ENCODE data around the gene ARHGAP32.
A peak's percentile ranks its signal among the peaks of the same experiment; 100 is the strongest.

The ARHGAP32 gene

DNA sequence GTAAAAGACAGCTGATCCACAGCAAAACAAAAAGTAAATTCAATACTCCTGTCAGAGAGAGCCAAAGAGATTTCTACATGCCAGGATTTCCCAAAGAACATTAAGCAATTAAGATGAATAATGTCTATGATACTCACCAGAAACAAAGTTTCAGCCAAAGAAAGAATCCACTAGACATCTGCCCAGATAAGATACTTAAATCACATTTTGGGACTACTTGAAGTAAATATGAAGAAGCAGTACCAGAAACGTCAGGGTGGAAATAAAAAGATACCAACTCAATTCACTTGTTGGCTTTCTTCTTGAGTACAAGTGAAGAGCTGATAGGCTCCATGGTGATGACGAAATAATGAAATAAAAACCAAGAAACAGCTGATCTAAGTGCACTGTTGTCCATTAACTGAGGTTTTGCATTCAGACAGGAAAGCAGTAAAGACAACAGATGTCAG, 31.6 kb upstream of the ARHGAP32 start:
- no peaks in the 10 kb centered on the region for H3K36me3 ChIP-seq (ENCODE audit: control insufficient read depth in 5 of 5, insufficient read depth in 5 of 5, low read length in 5 of 5)
- peak overlapping the region; percentile 31 for H3K27ac ChIP-seq (ENCODE audit: low read depth, low read length)
- no peak overlapping the region for H3K4me3 ChIP-seq (ENCODE audit: low read depth in 1 of 5, low read length in 5 of 5)
- peaks cover 0 to 24% (median 10%) of the 10 kb centered on the region in 5 donors for H3K4me1 ChIP-seq (ENCODE audit: control insufficient read depth in 5 of 5, insufficient read depth in 5 of 5, low read length in 5 of 5)
- H3K9me3 ChIP-seq (ENCODE audit: control insufficient read depth in 5 of 5, low read length in 5 of 5) = peaks cover 6 to 17% (median 11%) of the 10 kb centered on the region in 5 donors
- H3K27me3 ChIP-seq (ENCODE audit: control insufficient read depth in 5 of 5, insufficient read depth in 4 of 5, low read length in 5 of 5) = no peaks in the 10 kb centered on the region
- no peak overlapping the region for H3K9ac ChIP-seq (ENCODE audit: low read length in 5 of 5)

DNA sequence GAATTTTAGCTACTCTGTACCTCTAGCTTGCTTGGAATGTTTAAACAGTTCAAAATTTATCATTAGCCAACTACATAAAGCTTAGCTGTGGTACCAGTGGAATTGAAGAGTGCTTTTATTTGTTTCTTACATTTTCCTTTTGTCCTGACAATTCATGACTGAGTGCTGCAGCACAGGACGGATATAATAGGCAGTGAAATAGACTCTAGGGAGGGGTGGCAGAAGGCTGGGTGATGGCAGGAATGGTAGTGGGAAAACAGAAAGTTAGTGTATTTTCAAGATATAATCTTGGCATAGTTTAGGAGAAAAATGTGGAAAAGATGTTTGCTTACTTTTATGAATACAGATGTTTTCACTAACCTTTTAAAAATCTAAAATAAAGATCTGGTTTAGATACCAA, 31.1 kb upstream of the ARHGAP32 start:
- no peak overlapping the region for H3K9ac ChIP-seq (ENCODE audit: low read length in 5 of 5)
- H3K4me3 ChIP-seq (ENCODE audit: low read depth in 1 of 5, low read length in 5 of 5) = no peak overlapping the region
- peak overlapping the region; percentile 31 for H3K27ac ChIP-seq (ENCODE audit: low read depth, low read length)

DNA sequence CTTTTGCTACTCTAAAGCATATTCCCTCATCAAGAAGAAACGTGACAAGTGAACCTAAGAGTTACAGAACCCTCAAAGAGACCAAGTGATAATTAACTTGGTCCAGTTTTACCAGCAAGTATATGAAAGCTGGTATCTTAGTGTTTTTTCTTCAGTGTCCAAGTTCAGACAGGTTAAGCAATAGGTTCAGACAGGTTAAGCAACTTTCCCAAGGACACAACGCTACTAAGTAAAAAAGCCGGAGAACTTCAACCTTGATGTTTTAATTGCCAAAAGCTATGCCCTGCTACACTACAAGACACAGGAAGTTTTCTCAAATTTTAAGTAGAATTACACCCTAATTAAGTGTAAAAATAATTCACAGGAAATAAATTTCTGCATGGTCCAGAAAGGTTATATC, 30.0 kb upstream of the ARHGAP32 start:
- Histone ChIP-seq H3K9ac (ENCODE audit: low read length in 5 of 5) (no peak overlapping the region), H3K9me3 (ENCODE audit: control insufficient read depth in 5 of 5, low read length in 5 of 5) (peaks cover 6 to 15% (median 8%) of the 10 kb centered on the region in 5 donors), H3K4me3 (ENCODE audit: low read depth in 1 of 5, low read length in 5 of 5) (no peak overlapping the region), H3K27me3 (ENCODE audit: control insufficient read depth in 5 of 5, insufficient read depth in 4 of 5, low read length in 5 of 5) (no peaks in the 10 kb centered on the region), H3K27ac (ENCODE audit: low read depth, low read length) (no peak overlapping the region), H3K4me1 (ENCODE audit: control insufficient read depth in 5 of 5, insufficient read depth in 5 of 5, low read length in 5 of 5) (peaks cover 0 to 24% (median 10%) of the 10 kb centered on the region in 5 donors), H3K36me3 (ENCODE audit: control insufficient read depth in 5 of 5, insufficient read depth in 5 of 5, low read length in 5 of 5) (no peaks in the 10 kb centered on the region)

More for the DNA sequence above, 31.1 kb upstream of the ARHGAP32 start:
- H3K4me1 ChIP-seq (ENCODE audit: control insufficient read depth in 5 of 5, insufficient read depth in 5 of 5, low read length in 5 of 5) = peaks cover 0 to 24% (median 10%) of the 10 kb centered on the region in 5 donors
- peaks cover 6 to 17% (median 11%) of the 10 kb centered on the region in 5 donors for H3K9me3 ChIP-seq (ENCODE audit: control insufficient read depth in 5 of 5, low read length in 5 of 5)
- H3K27me3 ChIP-seq (ENCODE audit: control insufficient read depth in 5 of 5, insufficient read depth in 4 of 5, low read length in 5 of 5) = no peaks in the 10 kb centered on the region
- H3K36me3 ChIP-seq (ENCODE audit: control insufficient read depth in 5 of 5, insufficient read depth in 5 of 5, low read length in 5 of 5) = no peaks in the 10 kb centered on the region

DNA sequence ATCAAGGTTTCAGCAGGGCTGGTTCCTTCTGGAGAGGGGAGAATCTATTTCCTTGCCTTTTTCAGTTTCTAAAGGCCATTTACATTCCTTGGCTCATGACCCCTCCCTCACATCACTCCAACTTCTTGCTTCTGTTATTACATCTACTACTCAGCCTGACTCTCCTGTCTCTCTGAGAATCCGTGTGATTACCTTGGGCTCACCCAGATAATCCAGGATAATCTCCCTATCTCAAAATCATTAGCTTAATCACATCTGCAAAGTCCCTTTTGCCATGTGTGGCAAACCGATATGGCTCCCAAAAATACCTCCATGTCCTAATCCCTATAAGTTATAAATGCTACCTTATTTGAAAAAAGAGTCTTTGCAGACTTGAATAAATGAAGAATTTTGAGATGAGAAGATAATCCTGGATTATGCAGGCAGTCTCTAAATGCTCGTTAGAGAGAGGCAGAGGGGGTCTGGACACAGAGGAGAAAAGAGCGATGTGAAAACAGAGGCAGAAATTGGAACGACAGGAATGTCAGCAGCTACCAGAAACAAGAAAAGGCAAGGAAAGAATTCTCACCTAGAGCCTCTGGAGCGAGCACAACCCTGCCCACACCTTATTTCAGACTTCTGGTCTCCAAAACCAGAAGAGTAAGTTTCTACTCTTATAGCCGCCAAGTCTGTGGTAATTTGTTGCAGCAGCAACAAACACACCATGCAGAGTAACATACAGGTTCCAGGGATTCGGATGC, 23.6 kb upstream of the ARHGAP32 start:
- Histone ChIP-seq H3K9me3 (ENCODE audit: control insufficient read depth in 5 of 5, low read length in 5 of 5) (no peaks in the 10 kb centered on the region), H3K4me3 (ENCODE audit: low read depth in 1 of 5, low read length in 5 of 5) (no peak overlapping the region), H3K27ac (ENCODE audit: low read depth, low read length) (no peak overlapping the region), H3K4me1 (ENCODE audit: control insufficient read depth in 5 of 5, insufficient read depth in 5 of 5, low read length in 5 of 5) (no peaks in the 10 kb centered on the region), H3K36me3 (ENCODE audit: control insufficient read depth in 5 of 5, insufficient read depth in 5 of 5, low read length in 5 of 5) (no peaks in the 10 kb centered on the region), H3K9ac (ENCODE audit: low read length in 5 of 5) (no peak overlapping the region), H3K27me3 (ENCODE audit: control insufficient read depth in 5 of 5, insufficient read depth in 4 of 5, low read length in 5 of 5) (no peaks in the 10 kb centered on the region)

DNA sequence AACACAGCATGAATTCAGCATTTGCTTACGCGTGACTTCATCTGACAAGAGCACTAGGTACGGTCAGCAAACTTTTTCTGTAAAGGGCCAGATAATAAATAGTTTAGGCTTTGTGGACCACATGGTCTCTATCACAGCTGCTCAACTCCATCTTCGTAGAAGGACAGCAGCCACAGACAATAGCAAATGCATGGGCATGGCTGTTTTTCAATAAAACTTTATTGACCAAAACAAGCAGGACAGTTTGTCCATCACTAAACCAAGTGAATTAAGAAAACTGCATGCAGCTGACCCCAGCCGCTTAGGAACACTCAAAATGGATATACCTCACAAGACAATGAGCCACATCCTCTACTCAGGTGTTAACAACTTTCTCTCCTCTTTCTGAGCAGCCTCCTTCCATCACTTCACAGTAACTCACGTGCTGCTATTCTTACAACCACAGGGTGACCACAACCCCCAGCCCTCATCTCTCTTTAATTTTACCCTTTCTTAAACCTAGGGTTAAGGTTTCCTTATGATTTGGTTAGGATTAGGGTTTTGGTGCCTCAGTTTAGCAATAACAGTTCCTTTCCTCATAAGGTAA, 22.7 kb upstream of the ARHGAP32 start:
- Histone ChIP-seq H3K27me3 (ENCODE audit: control insufficient read depth in 5 of 5, insufficient read depth in 4 of 5, low read length in 5 of 5) (no peaks in the 10 kb centered on the region), H3K36me3 (ENCODE audit: control insufficient read depth in 5 of 5, insufficient read depth in 5 of 5, low read length in 5 of 5) (no peaks in the 10 kb centered on the region), H3K4me3 (ENCODE audit: low read depth in 1 of 5, low read length in 5 of 5) (no peak overlapping the region), H3K27ac (ENCODE audit: low read depth, low read length) (no peak overlapping the region), H3K9ac (ENCODE audit: low read length in 5 of 5) (no peak overlapping the region), H3K9me3 (ENCODE audit: control insufficient read depth in 5 of 5, low read length in 5 of 5) (no peaks in the 10 kb centered on the region), H3K4me1 (ENCODE audit: control insufficient read depth in 5 of 5, insufficient read depth in 5 of 5, low read length in 5 of 5) (peaks cover 0 to 4% (median 0%) of the 10 kb centered on the region in 5 donors)

DNA sequence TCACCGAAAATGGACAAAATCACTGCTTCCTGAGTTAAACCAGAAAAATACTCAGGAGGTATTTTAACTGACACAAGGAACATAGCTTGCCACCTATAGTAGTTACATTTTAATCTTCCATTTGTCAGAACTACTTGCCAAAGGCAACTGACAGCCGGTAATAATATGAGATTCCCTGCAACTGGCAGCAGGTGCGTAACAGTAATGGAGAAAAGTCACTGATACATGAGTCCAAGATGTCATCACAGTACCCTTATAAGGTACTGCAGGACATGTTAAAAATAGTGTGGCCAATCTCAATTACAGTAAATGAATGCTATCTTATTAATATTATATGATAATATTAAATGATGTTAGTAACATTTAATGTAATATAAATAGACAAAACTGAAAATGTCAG, 21.1 kb upstream of the ARHGAP32 start:
- Histone ChIP-seq H3K27me3 (ENCODE audit: control insufficient read depth in 5 of 5, insufficient read depth in 4 of 5, low read length in 5 of 5) (no peaks in the 10 kb centered on the region), H3K4me1 (ENCODE audit: control insufficient read depth in 5 of 5, insufficient read depth in 5 of 5, low read length in 5 of 5) (peaks cover 0 to 4% (median 0%) of the 10 kb centered on the region in 5 donors), H3K36me3 (ENCODE audit: control insufficient read depth in 5 of 5, insufficient read depth in 5 of 5, low read length in 5 of 5) (no peaks in the 10 kb centered on the region), H3K4me3 (ENCODE audit: low read depth in 1 of 5, low read length in 5 of 5) (no peak overlapping the region), H3K9me3 (ENCODE audit: control insufficient read depth in 5 of 5, low read length in 5 of 5) (no peaks in the 10 kb centered on the region), H3K27ac (ENCODE audit: low read depth, low read length) (no peak overlapping the region), H3K9ac (ENCODE audit: low read length in 5 of 5) (no peak overlapping the region)

DNA sequence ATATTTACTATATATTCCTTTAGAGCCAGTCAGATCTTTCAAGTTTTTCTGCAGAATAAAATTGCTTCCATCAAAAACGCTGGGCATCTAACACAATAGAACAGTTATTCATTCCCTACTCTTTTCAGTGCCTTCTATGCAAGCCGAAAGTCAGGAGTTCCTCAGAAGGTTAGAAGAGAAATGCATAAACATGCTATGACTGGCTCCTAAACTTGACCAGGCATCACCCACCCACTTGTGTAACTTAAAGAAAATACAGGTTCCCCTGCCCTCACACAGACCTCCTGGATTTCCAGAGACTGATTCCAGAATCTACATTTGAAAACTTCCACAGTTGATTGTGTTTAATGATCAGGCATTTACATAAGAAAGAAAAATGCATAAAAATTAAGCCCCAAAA, 19.3 kb upstream of the ARHGAP32 start:
- no peaks in the 10 kb centered on the region for H3K9me3 ChIP-seq (ENCODE audit: control insufficient read depth in 5 of 5, low read length in 5 of 5)
- no peak overlapping the region for H3K4me3 ChIP-seq (ENCODE audit: low read depth in 1 of 5, low read length in 5 of 5)
- peaks cover 0 to 4% (median 0%) of the 10 kb centered on the region in 5 donors for H3K4me1 ChIP-seq (ENCODE audit: control insufficient read depth in 5 of 5, insufficient read depth in 5 of 5, low read length in 5 of 5)
- H3K9ac ChIP-seq (ENCODE audit: low read length in 5 of 5) = no peak overlapping the region
- H3K36me3 ChIP-seq (ENCODE audit: control insufficient read depth in 5 of 5, insufficient read depth in 5 of 5, low read length in 5 of 5) = no peaks in the 10 kb centered on the region
- H3K27me3 ChIP-seq (ENCODE audit: control insufficient read depth in 5 of 5, insufficient read depth in 4 of 5, low read length in 5 of 5) = no peaks in the 10 kb centered on the region
- H3K27ac ChIP-seq (ENCODE audit: low read depth, low read length) = no peak overlapping the region

DNA sequence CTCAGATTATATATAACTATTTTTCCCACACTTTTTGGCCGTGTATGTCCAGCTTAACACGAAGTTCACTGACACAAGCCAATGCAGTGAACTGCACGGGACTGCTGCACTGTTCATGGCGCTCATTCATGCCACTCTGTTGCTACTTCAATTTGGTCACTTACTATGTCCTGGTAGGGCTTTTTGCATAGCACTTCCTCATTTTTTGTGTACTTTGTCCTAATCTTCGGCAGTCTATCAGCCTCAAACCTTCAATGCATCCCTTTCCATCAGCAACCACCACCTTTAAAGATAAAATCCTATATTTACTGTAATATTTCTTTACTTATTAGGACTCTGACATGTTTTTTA, 18.7 kb upstream of the ARHGAP32 start:
- Histone ChIP-seq H3K36me3 (ENCODE audit: control insufficient read depth in 5 of 5, insufficient read depth in 5 of 5, low read length in 5 of 5) (no peaks in the 10 kb centered on the region), H3K9me3 (ENCODE audit: control insufficient read depth in 5 of 5, low read length in 5 of 5) (no peaks in the 10 kb centered on the region), H3K4me1 (ENCODE audit: control insufficient read depth in 5 of 5, insufficient read depth in 5 of 5, low read length in 5 of 5) (peaks cover 0 to 4% (median 0%) of the 10 kb centered on the region in 5 donors), H3K9ac (ENCODE audit: low read length in 5 of 5) (no peak overlapping the region), H3K27me3 (ENCODE audit: control insufficient read depth in 5 of 5, insufficient read depth in 4 of 5, low read length in 5 of 5) (no peaks in the 10 kb centered on the region), H3K27ac (ENCODE audit: low read depth, low read length) (no peak overlapping the region), H3K4me3 (ENCODE audit: low read depth in 1 of 5, low read length in 5 of 5) (no peak overlapping the region)

DNA sequence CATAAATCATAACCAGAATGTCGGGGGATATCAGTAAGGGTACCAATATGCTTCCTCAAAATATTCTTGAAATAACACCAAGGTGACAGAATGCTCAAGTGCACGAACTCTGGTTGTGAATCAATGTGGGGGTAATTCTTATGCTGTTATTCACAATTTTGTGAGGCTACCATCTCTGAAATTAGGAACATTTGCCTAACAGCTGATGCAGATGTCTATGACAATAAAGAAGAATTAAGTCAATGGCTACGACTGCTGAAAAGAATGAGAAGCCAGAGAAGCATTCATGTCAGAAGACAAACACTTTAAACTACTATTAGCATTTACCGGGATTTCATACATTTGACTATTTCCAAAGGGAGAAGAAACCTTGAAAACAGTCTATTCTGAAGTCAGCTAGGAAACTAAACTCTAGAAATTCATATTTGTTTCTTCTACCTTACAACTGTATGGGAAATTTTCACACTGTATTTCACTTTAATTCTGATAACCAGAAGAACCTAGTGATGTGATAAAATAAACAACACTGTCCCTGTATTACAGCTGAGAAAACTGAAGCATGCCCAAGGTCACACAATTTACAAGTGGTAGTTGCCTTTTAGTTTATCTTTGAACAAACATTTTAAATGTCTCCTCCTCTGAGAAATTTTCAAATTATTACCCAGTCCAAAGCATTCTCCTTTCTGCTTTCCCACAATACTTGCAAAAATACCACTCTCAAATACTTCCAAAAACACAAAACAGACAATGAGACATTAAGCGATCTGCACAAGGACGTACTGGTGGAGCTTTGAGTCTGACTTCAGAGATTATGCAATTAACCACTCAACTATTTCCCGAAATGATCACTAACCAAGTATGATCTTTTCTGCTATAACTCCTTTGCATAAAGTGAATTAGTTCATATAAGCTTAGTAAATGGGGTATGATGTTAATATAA, 18.0 kb upstream of the ARHGAP32 start:
- Histone ChIP-seq H3K27ac (ENCODE audit: low read depth, low read length) (no peak overlapping the region), H3K4me1 (ENCODE audit: control insufficient read depth in 5 of 5, insufficient read depth in 5 of 5, low read length in 5 of 5) (peaks cover 0 to 4% (median 0%) of the 10 kb centered on the region in 5 donors), H3K9me3 (ENCODE audit: control insufficient read depth in 5 of 5, low read length in 5 of 5) (no peaks in the 10 kb centered on the region), H3K27me3 (ENCODE audit: control insufficient read depth in 5 of 5, insufficient read depth in 4 of 5, low read length in 5 of 5) (no peaks in the 10 kb centered on the region), H3K36me3 (ENCODE audit: control insufficient read depth in 5 of 5, insufficient read depth in 5 of 5, low read length in 5 of 5) (no peaks in the 10 kb centered on the region), H3K9ac (ENCODE audit: low read length in 5 of 5) (no peak overlapping the region), H3K4me3 (ENCODE audit: low read depth in 1 of 5, low read length in 5 of 5) (no peak overlapping the region)

DNA sequence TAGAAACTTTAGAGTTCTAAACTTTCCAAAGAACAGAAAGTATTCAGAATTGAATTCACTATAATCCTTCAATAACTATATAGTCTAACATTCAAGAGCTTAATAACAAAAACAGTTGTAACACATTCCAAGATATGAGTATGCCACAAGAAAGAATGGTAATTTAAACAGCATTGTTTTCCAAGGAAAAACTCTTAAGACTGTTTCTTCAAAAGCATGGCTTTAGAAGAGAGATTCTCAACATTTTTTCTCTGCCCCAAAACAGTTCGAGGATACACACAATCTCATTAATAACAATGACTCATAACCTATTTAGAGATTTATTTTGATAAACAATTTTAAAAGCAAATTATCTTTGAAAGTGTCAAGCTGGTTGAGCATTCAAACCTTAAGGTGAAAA, 16.7 kb upstream of the ARHGAP32 start:
- no peak overlapping the region for H3K9ac ChIP-seq (ENCODE audit: low read length in 5 of 5)
- no peak overlapping the region for H3K4me3 ChIP-seq (ENCODE audit: low read depth in 1 of 5, low read length in 5 of 5)
- H3K27ac ChIP-seq (ENCODE audit: low read depth, low read length) = no peak overlapping the region
- no peaks in the 10 kb centered on the region for H3K27me3 ChIP-seq (ENCODE audit: control insufficient read depth in 5 of 5, insufficient read depth in 4 of 5, low read length in 5 of 5)
- H3K9me3 ChIP-seq (ENCODE audit: control insufficient read depth in 5 of 5, low read length in 5 of 5) = no peaks in the 10 kb centered on the region
- no peaks in the 10 kb centered on the region for H3K36me3 ChIP-seq (ENCODE audit: control insufficient read depth in 5 of 5, insufficient read depth in 5 of 5, low read length in 5 of 5)
- H3K4me1 ChIP-seq (ENCODE audit: control insufficient read depth in 5 of 5, insufficient read depth in 5 of 5, low read length in 5 of 5) = peaks cover 0 to 4% (median 0%) of the 10 kb centered on the region in 5 donors
